GM06990 (cell line): ENCODE measurements around the gene EBF3.

Experiments used
- DNase-seq: peaks from one replicate; pipeline ENCODE4 v3.0.0-alpha.2; 2011; ENCODE audit not compliant: insufficient read length; ENCODE audit errors: extremely low read depth
- H3K27me3 ChIP-seq: replicated peaks from 2 replicates; pipeline ENCODE4 v1.6.0; 2011; ENCODE audit warnings: low read length; ENCODE audit not compliant: control insufficient read depth, insufficient read depth
- H3K36me3 ChIP-seq: 2 replicates; pipeline ENCODE4 v1.5.1; 2011; ENCODE audit warnings: low read length; ENCODE audit not compliant: control insufficient read depth, insufficient read depth
- H3K4me3 ChIP-seq: replicated peaks from 2 replicates; pipeline ENCODE4 v1.5.1; 2011; ENCODE audit warnings: low read depth, mild to moderate bottlenecking, control low read depth, low read length
- CTCF ChIP-seq: IDR thresholded peaks from 2 replicates; pipeline ENCODE4 v1.5.1; 2011; ENCODE audit warnings: low read length, control low read depth, mild to moderate bottlenecking, inconsistent platforms; ENCODE audit not compliant: insufficient read depth, poor library complexity, severe bottlenecking

Gene EBF3

GRCh38 chr10:129901389-129902006 lies 62.6 kb downstream of the EBF3 start:
- Histone ChIP-seq H3K4me3 (no peak overlapping the region), H3K36me3 (no peaks in the 10 kb centered on the region), H3K27me3 (no peaks in the 10 kb centered on the region)
- TF ChIP-seq CTCF, result no peak
- no peak for DNase-seq

GRCh38 chr10:129900825-129901224 lies 63.2 kb downstream of the EBF3 start:
- Histone ChIP-seq H3K27me3 (no peaks in the 10 kb centered on the region), H3K4me3 (no peak overlapping the region), H3K36me3 (no peaks in the 10 kb centered on the region)
- TF ChIP-seq CTCF, result no peak
- DNase-seq, result no peak

GRCh38 chr10:129899276-129900130 lies 64.6 kb downstream of the EBF3 start:
- Histone ChIP-seq H3K27me3 (no peaks in the 10 kb centered on the region), H3K4me3 (no peak overlapping the region), H3K36me3 (no peaks in the 10 kb centered on the region)
- no peak for DNase-seq
- TF ChIP-seq CTCF, result no peak

- DNase-seq, result no peak
- Histone ChIP-seq H3K4me3 (no peak overlapping the region), H3K27me3 (no peaks in the 10 kb centered on the region; the same call in 1 of the 2 replicates), H3K36me3 (no peaks in the 10 kb centered on the region)
- no peak for TF ChIP-seq CTCF
Measured at GRCh38 chr10:129898706-129899268, 65.3 kb downstream of the EBF3 start.

GRCh38 chr10:129897871-129898626 lies 66.0 kb downstream of the EBF3 start:
- TF ChIP-seq CTCF, result no peak
- no peaks in the 10 kb centered on the region; the same call in 1 of the 2 replicates for H3K27me3 ChIP-seq
- DNase-seq, result no peak
- no peak overlapping the region for H3K4me3 ChIP-seq
- H3K36me3 ChIP-seq, result no peaks in the 10 kb centered on the region
